Ovary (tissue), 9 donors: Measurements from ENCODE around the gene DACH1. TPM values are rescaled to one million over a fixed set of nuclear protein-coding genes. Genes with fewer than 3 reads are reported as not detected.

Experiments used
- DNase-seq, 5 donors: peaks; one replicate each; pipeline ENCODE4 v3.0.0-alpha.2; 2019 to 2020
- H3K27ac ChIP-seq, 2 donors: fragments of 200-600 bp; one replicate each; pipeline versions ENCODE4 v1.5.1 to v1.8.0; 2019 to 2022
- H3K27me3 ChIP-seq: fragments of 200-600 bp; one replicate; pipeline ENCODE4 v1.8.0; 2022
- H3K36me3 ChIP-seq: fragments of 200-600 bp; sonication (generic); one replicate; pipeline ENCODE4 v1.5.1; 2019
- H3K4me1 ChIP-seq: one replicate; pipeline ENCODE4 v1.8.1; 2013; ENCODE audit warnings: mild to moderate bottlenecking, moderate library complexity; ENCODE audit not compliant: insufficient read depth
- H3K4me3 ChIP-seq: fragments of 200-600 bp; sonication (generic); one replicate; pipeline ENCODE4 v1.5.1; 2017
- H3K9me3 ChIP-seq, 2 donors: fragments of 200-600 bp in 1 of 2; sonication (generic) in 1 of 2; one replicate each; pipeline versions ENCODE4 v1.5.1 to v1.8.1; 2013 to 2019; ENCODE audit warnings: mild to moderate bottlenecking in 1 of 2, moderate library complexity in 1 of 2
- CTCF ChIP-seq, 3 donors: fragments of 450-650 bp in 2 of 3; fragments of 200-600 bp in 1 of 3; IDR thresholded peaks; one replicate each; pipeline versions ENCODE4 v1.5.1 to v1.8.0; 2016 to 2022; ENCODE audit warnings: antibody characterized with exemption in 3 of 3, mild to moderate bottlenecking in 1 of 3
- EP300 ChIP-seq: sonication (generic); formaldehyde crosslinking; IDR thresholded peaks from one replicate; pipeline ENCODE4 v1.6.1; 2017; ENCODE audit warnings: antibody characterized with exemption
- POLR2A ChIP-seq: fragments of 450-650 bp; IDR thresholded peaks from one replicate; pipeline ENCODE4 v1.6.1; 2017; ENCODE audit warnings: antibody characterized with exemption, mild to moderate bottlenecking, moderate library complexity
- WGBS, 3 donors: extraction: QIAGEN DNeasy Blood & Tissue Kit in 1 of 3; methylation state at CpG; one replicate each; pipeline versions ENCODE4 v1.1.5 to v1.1.7; 2013 to 2017; 5-methylcytosine and 5-hydroxymethylcytosine counted together
- intact Hi-C, 4 donors: fragments of 100-400 bp; cut with DNase I; formaldehyde crosslinking; loops; one replicate each; pipeline versions ENCODE4 v1.11.0 to v1.15.1; 2022 to 2023
- polyA plus RNA-seq, 2 donors: library from polyadenylated mRNA; stranded (reverse); fragments of 200-250 nt in 1 of 2; fragments of 350-450 nt in 1 of 2; fragmentation: Illumina TruSeq in 1 of 2; extraction: RNeasy Lipid Tissue Mini Kit (QIAGEN cat#74804) in 1 of 2; gene quantifications; one replicate each; pipeline ENCODE4 v1.2.3, GENCODE V29; 2013 to 2014
- total RNA-seq, 7 donors: library from RNA; depleted of rRNA in 2 of 7; stranded (reverse); fragments of >200 nt in 2 of 7; fragmentation: NEBNext Ultra II Directional in 3 of 7; extraction: Animal tissue kit (Norgen Biotek cat#: 25700) in 3 of 7; gene quantifications; one replicate each; pipeline versions ENCODE4 v1.1.0 to v1.2.4, GENCODE V29; 2016 to 2023
- donor health status: DM: no; HTN: no; CAD: no; lungs with moderate emphysema.
- donor health status: DM: no; HTN: no; CAD: no.
- donor health status: Bipolar disorder and iron deficiency.
- donor health status: DM: yes; HTN: yes; CAD: no.
- donor health status: DM: no; HTN: no; CAD: no.
- donor health status: DM: yes; HTN: yes; CAD: no.

The DACH1 gene
- total and polyA plus RNA-seq, 9 donors = 0.91 to 3.2 (median 1.7) TPM

DNA sequence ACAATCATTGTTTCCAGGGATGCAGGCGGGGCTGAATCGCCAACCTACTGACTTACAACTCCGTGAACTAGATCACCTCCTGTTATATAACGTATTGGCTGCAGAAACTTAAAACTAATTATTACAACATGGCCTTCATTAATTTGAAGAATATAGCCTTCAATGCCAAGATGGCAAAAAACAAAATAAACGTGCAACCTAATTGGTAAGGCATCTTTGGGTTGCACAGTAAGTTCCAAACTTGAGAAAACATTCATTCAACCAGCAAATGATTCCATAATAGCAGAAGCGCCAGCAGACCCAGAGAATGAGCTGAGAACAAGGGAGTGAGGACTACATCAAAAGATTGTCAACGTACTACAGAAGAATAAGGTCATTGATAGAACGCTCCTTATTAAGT lies 39.8 kb downstream of the DACH1 start:
- no peak overlapping the region for H3K27ac ChIP-seq
- H3K36me3 ChIP-seq = no peaks in the 10 kb centered on the region
- no peak for DNase-seq
- H3K4me1 ChIP-seq = no peaks in the 10 kb centered on the region
- 83 to 87% (median 86%) methylated on average over 8 of the region's 8 CpGs for WGBS, 3 donors
- TF ChIP-seq CTCF (IDR thresholded peaks at IDR 0.05) (no peak), EP300 (no peak), POLR2A (no peak)
- no peaks in the 10 kb centered on the region for H3K9me3 ChIP-seq
- intact Hi-C loops = no loop called here
- H3K4me3 ChIP-seq = no peak overlapping the region
- H3K27me3 ChIP-seq = no peaks in the 10 kb centered on the region

DNA sequence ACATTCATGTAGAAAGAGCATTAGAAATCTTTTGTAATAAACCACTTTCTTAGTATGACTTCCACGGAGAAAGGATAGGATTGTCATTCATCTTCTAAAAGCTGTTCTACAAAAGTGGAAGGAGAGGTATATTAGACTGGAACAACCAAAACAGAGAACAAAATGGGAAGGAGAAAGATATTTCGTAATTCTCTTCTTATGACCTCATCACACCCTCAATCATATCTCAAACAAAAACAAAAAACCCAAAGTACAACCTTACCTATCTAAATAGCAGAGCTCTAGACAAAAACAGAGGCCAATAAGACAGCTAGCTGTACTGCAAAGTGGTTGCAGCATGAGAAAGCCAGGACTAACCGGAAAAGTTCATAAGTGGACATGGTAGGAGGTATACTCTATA lies 46.3 kb downstream of the DACH1 start:
- DNase-seq = no peak
- intact Hi-C loops = no loop called here
- Histone ChIP-seq H3K36me3 (no peaks in the 10 kb centered on the region), H3K4me1 (no peaks in the 10 kb centered on the region), H3K9me3 (no peaks in the 10 kb centered on the region), H3K27me3 (no peaks in the 10 kb centered on the region), H3K27ac (no peak overlapping the region), H3K4me3 (no peak overlapping the region)
- 83 to 92% (median 87%) methylated on average over 3 of the region's 3 CpGs for WGBS, 3 donors
- TF ChIP-seq CTCF (IDR thresholded peaks at IDR 0.05) (no peak), POLR2A (no peak), EP300 (no peak)

DNA sequence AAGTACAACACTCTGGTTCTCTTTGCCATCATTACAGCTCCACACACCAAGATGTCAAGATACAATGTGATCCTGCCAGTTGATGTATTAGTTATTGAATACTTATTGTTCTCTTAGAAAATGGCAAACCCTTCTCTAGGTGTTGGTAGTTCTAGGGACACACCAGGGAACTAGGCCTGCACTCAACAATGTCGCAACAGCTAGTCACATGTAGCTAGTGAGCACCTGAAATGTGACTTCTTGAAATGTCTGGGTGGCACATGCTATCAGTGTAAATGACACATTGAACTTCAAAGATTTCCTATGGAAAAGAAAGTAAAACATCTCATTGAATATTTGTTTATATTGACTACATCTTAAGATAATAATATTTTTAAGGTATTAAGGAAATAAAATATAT lies 49.7 kb downstream of the DACH1 start:
- no peaks in the 10 kb centered on the region for H3K27me3 ChIP-seq
- TF ChIP-seq CTCF (IDR thresholded peaks at IDR 0.05) = no peak
- no peaks in the 10 kb centered on the region for H3K4me1 ChIP-seq
- DNase-seq = no peak
- WGBS, 3 donors = 96 to 100% (median 100%) methylated on average over 1 of the region's 1 CpG
- intact Hi-C loops = no loop called here
- H3K36me3 ChIP-seq = no peaks in the 10 kb centered on the region
- H3K9me3 ChIP-seq = no peaks in the 10 kb centered on the region
- H3K4me3 ChIP-seq = no peak overlapping the region
- H3K27ac ChIP-seq = no peak overlapping the region

DNA sequence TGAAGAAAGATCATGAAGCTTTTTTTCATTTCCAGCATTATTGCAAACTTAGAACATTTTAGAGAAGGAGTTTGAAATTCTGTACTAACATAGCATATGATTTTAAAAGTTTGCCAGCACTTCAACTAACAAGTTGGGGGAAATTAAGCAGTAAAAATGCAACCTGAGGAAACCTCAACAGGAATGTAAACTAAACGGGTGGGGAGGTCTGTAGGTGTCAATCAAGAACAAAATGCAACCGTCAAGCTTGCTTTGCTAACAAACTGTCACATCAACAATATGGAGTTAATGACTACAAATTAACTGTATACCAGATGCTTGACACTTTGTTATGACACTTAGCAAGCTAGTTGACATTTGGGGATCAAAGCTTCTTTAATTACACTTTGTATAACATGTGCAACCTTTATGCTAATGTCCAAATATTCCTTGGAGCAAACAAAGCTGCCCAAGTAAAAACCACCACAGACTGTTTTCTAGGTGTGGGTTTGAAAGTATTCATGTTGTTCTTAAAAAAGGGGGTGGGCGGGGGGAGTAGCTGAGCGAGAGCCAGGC lies 52.1 kb downstream of the DACH1 start:
- Histone ChIP-seq H3K4me1 (no peaks in the 10 kb centered on the region), H3K27ac (no peak overlapping the region), H3K4me3 (no peak overlapping the region), H3K36me3 (no peaks in the 10 kb centered on the region), H3K27me3 (no peaks in the 10 kb centered on the region), H3K9me3 (no peaks in the 10 kb centered on the region)
- intact Hi-C loops = no loop called here
- WGBS, 3 donors = 28 to 40% (median 29%) methylated on average over 4 of the region's 4 CpGs
- no peak for DNase-seq
- TF ChIP-seq CTCF (IDR thresholded peaks at IDR 0.05) = no peak

DNA sequence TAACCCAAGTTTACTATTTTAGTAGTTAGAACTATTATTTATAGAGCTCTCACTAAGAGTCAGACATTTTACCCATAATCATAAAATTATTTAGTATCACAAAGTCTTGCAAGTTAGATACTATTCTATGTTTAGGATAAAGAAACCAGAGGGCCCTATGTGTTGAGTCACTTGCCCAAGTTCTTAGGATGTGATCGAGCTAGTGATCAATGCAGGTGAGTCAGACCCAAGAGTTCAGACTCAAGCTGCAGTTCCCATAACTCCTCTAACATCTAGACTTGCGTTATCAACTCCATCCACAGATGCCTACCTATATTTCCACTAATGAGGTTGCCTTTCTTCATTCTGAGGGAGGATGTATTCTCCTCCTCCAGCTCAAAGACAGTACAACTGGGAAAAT lies 53.8 kb downstream of the DACH1 start:
- H3K9me3 ChIP-seq = no peaks in the 10 kb centered on the region
- no peaks in the 10 kb centered on the region for H3K27me3 ChIP-seq
- intact Hi-C loops = no loop called here
- 92 to 95% (median 95%) methylated on average over 2 of the region's 2 CpGs for WGBS, 3 donors
- H3K4me3 ChIP-seq = no peak overlapping the region
- no peak overlapping the region for H3K27ac ChIP-seq
- DNase-seq = no peak
- TF ChIP-seq POLR2A (no peak), CTCF (IDR thresholded peaks at IDR 0.05) (no peak), EP300 (no peak)
- no peaks in the 10 kb centered on the region for H3K36me3 ChIP-seq
- no peaks in the 10 kb centered on the region for H3K4me1 ChIP-seq
